GM21381 (cell line): ENCODE data around the gene TMEM52.

Experiments used
- ATAC-seq: cut with Tn5 transposase; IDR thresholded peaks from one replicate; pipeline ENCODE4 v1.9.1; 2021; ENCODE audit warnings: mild to moderate bottlenecking, moderate library complexity; ENCODE audit not compliant: unreplicated experiment

The TMEM52 gene

GRCh38 chr1:1928231-1929101 is 9.4 kb upstream of the TMEM52 start:
- ATAC-seq, result no peak

GRCh38 chr1:1927751-1928150 is 8.7 kb upstream of the TMEM52 start:
- ATAC-seq, result no peak

- no peak for ATAC-seq
These were observed 8.0 kb upstream of the TMEM52 start for GRCh38 chr1:1926886-1927660.

- no peak for ATAC-seq
These were observed 7.3 kb upstream of the TMEM52 start for GRCh38 chr1:1926346-1926811.

GRCh38 chr1:1925437-1926345 is 6.6 kb upstream of the TMEM52 start:
- no peak for ATAC-seq

- no peak for ATAC-seq
These were observed 5.8 kb upstream of the TMEM52 start for GRCh38 chr1:1924849-1925248.

- no peak for ATAC-seq
These were observed 5.3 kb upstream of the TMEM52 start for GRCh38 chr1:1924386-1924785.

GRCh38 chr1:1922956-1923833 is 4.1 kb upstream of the TMEM52 start:
- ATAC-seq, result no peak

- no peak for ATAC-seq
These were observed 3.5 kb upstream of the TMEM52 start for GRCh38 chr1:1922702-1922955.

GRCh38 chr1:1921901-1922701 is 3.0 kb upstream of the TMEM52 start:
- no peak for ATAC-seq

GRCh38 chr1:1921459-1921862 is 2.4 kb upstream of the TMEM52 start:
- no peak for ATAC-seq

- no peak for ATAC-seq
These were observed 1.8 kb upstream of the TMEM52 start for GRCh38 chr1:1920608-1921458.

GRCh38 chr1:1920057-1920607 is 1.1 kb upstream of the TMEM52 start:
- ATAC-seq, result no peak

- peak; percentile 79 for ATAC-seq
These were observed 401 bp upstream of the TMEM52 start for GRCh38 chr1:1919304-1920056.

- no peak for ATAC-seq
These were observed 831 bp downstream of the TMEM52 start for GRCh38 chr1:1917995-1918900.

- no peak for ATAC-seq
These were observed 1.6 kb downstream of the TMEM52 start for GRCh38 chr1:1917304-1917976.
